ENCODE measurements around the gene PRDM16. TPM values are rescaled to one million over a fixed set of nuclear protein-coding genes. Genes with fewer than 3 reads are reported as not detected.

PRDM16 gene
- total RNA-seq, 1 experiment from 2014 or later = 0.17 TPM

GRCh38 chr1:3111348-3112021 lies 42.5 kb downstream of the PRDM16 start:
- H3K27me3 ChIP-seq (ENCODE audit: insufficient read depth, low read length) = no peaks in the 10 kb centered on the region
- no peak overlapping the region for H3K14ac ChIP-seq (ENCODE audit: insufficient read depth, low read length)
- no peak overlapping the region for H2AFZ ChIP-seq (ENCODE audit: low read length)
- H4K20me1 ChIP-seq (ENCODE audit: control insufficient read depth, insufficient read depth, insufficient read length) = no peaks in the 10 kb centered on the region
- no peak overlapping the region for H2BK120ac ChIP-seq (ENCODE audit: low read depth, low read length, poor library complexity, severe bottlenecking)
- H3K23ac ChIP-seq (ENCODE audit: insufficient read length, low read depth, low read length) = no peak overlapping the region
- TF ChIP-seq CTCF (conservative IDR thresholded peaks at IDR 0.05) = no peak
- no peak overlapping the region for H3K4me2 ChIP-seq (ENCODE audit: insufficient read depth, insufficient read length, low read length)
- H3K9me3 ChIP-seq (ENCODE audit: control insufficient read depth, low read depth, low read length) = no peaks in the 10 kb centered on the region
- no peaks in the 10 kb centered on the region for H3K23me2 ChIP-seq (ENCODE audit: insufficient read length, low read depth, low read length, poor library complexity, severe bottlenecking)
- no peak overlapping the region for H3K27ac ChIP-seq (ENCODE audit: insufficient read length, low read depth, low read length)
- WGBS (ENCODE audit: extremely low coverage, insufficient read length, low lambda C conversion rate) = no CpG with 5 or more reads among the region's 36 CpGs
- Mint-ChIP-seq H3K4me1 (peaks cover 5 to 19% of the 10 kb centered on the region in 2 experiments; a peak in 3 of 4 replicates), H3K36me3 (ENCODE audit: insufficient read depth in 1 of 3, low read depth in 3 of 3) (peaks cover 0 to 10% (median 0%) of the 10 kb centered on the region in 3 experiments; a peak in 6 of 7 replicates), H3K4me3 (no peak overlapping the region), H3K9me3 (peaks cover 8 to 10% of the 10 kb centered on the region in 2 experiments), H3K27ac (0 out of 7 replicates have a peak overlapping the region, but pooled peaks of 1 of the 3 experiments have one; percentile 19), H3K27me3 (ENCODE audit: low read depth) (peaks cover 12% of the 10 kb centered on the region)
- no peak overlapping the region for H3K9ac ChIP-seq (ENCODE audit: extremely low read depth, insufficient read length, low read length)
- no peaks in the 10 kb centered on the region for H3K79me1 ChIP-seq (ENCODE audit: insufficient read depth, low read depth, low read length, poor library complexity, severe bottlenecking)
- H4K8ac ChIP-seq (replicated peaks; ENCODE audit: insufficient read length, low read depth, low read length) = no peak overlapping the region
- no peak overlapping the region for H3K56ac ChIP-seq (ENCODE audit: insufficient read length, low read depth, low read length)
- H2BK12ac ChIP-seq (ENCODE audit: insufficient read length, low read depth, low read length) = no peak overlapping the region
- H4K5ac ChIP-seq (ENCODE audit: insufficient read length, low read depth, low read length) = no peak overlapping the region
- DNase-seq = no peak
- no peak overlapping the region for H3K4ac ChIP-seq (ENCODE audit: low read depth, low read length)
- no peaks in the 10 kb centered on the region for H3K4me1 ChIP-seq (ENCODE audit: insufficient read depth, low read length)
- no peak overlapping the region for H3T11ph ChIP-seq (ENCODE audit: low read length)
- H2BK15ac ChIP-seq (ENCODE audit: low read depth, low read length) = no peak overlapping the region
- H4K91ac ChIP-seq (ENCODE audit: insufficient read length, low read depth, low read length) = no peak overlapping the region
- H2BK5ac ChIP-seq (ENCODE audit: insufficient read length, low read length) = no peak overlapping the region
- no peaks in the 10 kb centered on the region for H3K79me2 ChIP-seq (ENCODE audit: insufficient read depth, low read length)
- H2BK20ac ChIP-seq (ENCODE audit: low read depth, low read length, poor library complexity, severe bottlenecking) = no peak overlapping the region
- no peak overlapping the region for H2AK5ac ChIP-seq (ENCODE audit: insufficient read length, low read length)
- no peak overlapping the region for H3K18ac ChIP-seq (ENCODE audit: insufficient read length, low read depth, low read length)

Data from H9 (cell line).